HPDE6-E6E7 (cell line): ENCODE measurements around the gene ZSCAN9.

ENCODE experiments used
- DNase-seq: peaks from one replicate; pipeline ENCODE4 v3.0.0; 2011; ENCODE audit warnings: missing footprints; ENCODE audit errors: extremely low spot score

ZSCAN9 gene

GRCh38 chr6:28225056-28225834 lies at the start of gene ZSCAN9:
Gene ZSCAN9 (plus strand): TSS chr6:28225275. CDS start chr6:28227085, 1,810 bp downstream.
- peak; percentile 69 for DNase-seq

- DNase-seq, result no peak
Measured at GRCh38 chr6:28176373-28176772, 48.7 kb upstream of the ZSCAN9 start.

DNA sequence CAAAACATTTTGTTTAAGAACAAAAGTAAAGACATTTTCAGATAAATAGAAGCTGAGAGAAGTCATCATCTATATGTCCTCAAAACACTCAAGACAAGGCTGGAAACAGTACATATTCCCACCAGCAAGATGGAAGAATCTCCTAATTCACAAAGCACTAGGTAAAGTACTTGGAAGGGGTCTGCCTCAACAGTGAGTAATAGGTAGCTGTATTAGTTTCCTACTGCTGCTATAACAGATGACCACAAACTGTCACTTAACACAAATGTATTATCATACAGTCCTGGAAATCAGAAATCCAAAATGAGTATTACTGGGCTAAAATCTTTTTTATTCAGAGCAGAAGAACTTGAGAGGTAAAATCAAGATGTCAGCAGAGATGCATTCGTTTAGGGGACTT lies 42.8 kb upstream of the ZSCAN9 start:
- DNase-seq, result no peak

DNA sequence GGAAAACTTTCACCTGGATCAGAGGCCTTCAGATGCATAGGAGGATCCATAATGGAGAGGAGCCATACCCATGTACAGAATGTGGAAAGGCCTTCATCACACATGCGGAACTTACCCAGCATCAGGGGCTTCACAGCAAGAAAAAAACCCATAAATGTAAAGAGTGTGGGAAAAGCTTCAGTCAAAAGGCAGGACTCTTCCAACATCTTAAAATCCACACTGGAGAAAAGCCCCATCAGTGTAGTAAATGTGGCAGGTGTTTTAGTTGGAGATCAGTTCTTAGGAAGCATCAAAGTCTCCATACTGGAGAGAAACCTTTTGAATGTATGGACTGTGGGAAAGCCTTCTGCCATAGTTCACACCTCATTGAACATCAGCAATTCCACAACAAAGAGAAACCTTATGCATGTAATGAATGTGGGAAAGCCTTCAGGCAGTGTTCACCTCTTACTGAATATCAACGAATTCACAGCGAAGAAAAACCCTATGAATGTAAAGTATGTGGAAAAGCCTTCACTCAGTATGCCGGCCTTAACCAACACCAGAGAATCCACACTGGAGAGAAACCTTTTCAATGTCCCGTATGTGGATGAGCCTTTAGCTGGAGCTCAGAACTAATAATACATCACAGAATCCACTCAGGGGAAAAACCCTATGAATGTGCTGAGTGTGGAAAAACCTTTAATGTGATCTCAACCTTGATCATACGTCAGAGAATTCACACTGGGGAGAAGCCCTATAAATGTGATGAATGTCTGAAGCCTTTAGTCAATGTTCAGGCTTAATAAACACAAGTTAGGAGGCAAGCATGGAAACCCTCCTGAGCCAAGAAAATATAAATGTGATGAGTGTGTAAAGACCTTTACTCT lies 36.7 kb upstream of the ZSCAN9 start:
- DNase-seq, result no peak

- no peak for DNase-seq
Measured at GRCh38 chr6:28200020-28200419, 25.1 kb upstream of the ZSCAN9 start.

- DNase-seq, result no peak
Measured at GRCh38 chr6:28203201-28203600, 21.9 kb upstream of the ZSCAN9 start.

GRCh38 chr6:28205879-28206278 lies 19.2 kb upstream of the ZSCAN9 start:
- no peak for DNase-seq

- DNase-seq, result no peak
Measured at GRCh38 chr6:28206527-28206926, 18.5 kb upstream of the ZSCAN9 start.

GRCh38 chr6:28206928-28207509 lies 18.1 kb upstream of the ZSCAN9 start:
- no peak for DNase-seq

DNA sequence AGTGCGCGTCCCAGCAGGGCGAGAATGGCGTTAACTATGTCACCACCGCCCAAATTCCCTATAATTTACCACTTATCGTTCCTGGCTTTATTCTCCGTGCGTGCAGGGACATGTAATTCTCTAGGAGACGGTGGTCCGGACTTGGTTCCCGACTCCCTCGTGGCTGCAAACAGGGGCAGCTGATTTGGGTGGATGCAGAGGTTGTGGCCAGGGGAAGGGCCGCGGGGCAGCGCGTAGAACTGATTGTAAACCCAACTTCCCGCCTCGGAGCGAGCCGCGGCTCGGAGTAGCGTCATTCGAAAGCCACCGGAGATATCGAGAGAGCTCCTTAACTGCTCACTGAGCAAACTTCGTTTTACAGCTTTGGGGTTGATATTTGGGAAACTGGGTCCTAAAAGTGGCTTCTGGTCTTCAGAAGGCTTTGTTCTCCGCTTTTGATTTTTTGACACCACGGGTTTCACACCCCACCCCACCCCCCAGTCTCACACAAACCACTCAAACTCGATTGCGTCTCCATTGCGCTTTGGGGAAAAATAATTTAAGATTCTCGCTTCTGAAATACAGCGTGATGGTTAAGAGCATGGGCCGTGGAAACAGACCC lies 17.5 kb upstream of the ZSCAN9 start:
- peak; percentile 33 for DNase-seq

DNA sequence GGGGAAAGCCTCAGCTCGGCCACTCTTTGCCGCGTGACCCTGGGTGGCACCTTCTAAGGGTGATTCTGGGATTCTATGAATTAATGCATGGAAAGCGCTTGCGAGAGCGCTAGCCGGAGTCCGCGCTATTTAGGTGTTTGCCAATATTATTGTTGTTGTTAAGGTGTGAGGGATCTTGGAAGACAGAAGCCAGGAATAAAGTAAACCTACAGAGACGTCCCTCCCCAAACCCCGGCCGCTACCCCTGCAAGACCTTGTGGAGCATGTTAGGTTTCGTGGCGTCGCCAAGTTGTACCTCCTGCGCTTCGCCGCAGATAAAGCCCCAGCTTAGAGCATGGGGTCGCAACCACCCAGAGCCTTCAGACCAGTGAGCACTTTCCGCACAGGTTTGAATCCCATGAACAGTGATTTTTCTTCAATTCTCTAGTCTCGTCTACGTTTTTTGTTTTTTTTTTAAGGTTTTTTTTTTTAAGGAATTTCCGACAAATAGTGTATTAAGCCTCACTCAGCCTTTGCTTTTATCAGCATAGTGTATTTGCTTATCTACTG lies 16.9 kb upstream of the ZSCAN9 start:
- DNase-seq, result no peak

GRCh38 chr6:28209753-28210535 lies 15.1 kb upstream of the ZSCAN9 start:
- DNase-seq, result no peak

- DNase-seq, result no peak
Measured at GRCh38 chr6:28211840-28212509, 13.1 kb upstream of the ZSCAN9 start.

DNA sequence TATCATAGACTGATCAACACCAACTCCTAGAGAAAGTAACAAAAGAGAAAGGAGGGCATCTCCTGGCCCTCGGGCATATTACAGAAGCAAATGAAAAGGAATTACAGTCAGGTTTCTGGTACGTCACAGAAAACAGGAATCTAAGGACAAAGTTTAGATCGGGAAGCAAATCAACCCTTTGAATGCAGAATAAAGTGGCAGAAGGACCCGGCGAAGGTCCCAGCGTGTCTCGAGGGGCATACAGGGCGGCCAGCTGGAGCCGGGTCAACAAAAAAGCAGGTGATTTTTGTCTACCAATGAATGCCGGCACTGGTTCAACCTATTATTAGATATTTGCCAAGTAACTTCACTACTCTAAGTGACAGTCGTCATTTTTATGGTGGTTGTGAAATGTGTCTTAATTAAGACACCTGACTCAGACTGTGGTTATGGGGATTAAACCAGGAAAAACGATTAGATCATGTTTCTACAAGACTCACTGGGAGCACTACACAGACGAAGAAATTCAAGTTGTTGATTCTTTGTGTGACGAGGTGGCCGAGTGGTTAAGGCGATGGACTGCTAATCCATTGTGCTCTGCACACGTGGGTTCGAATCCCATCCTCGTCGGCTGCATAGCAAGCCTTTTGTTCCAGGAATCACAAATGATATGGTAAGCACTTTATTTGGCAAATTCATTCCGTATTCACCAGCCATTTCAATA lies 12.4 kb upstream of the ZSCAN9 start:
- peak; percentile 71 for DNase-seq

- no peak for DNase-seq
Measured at GRCh38 chr6:28213213-28213523, 11.9 kb upstream of the ZSCAN9 start.

- no peak for DNase-seq
Measured at GRCh38 chr6:28215425-28215824, 9.7 kb upstream of the ZSCAN9 start.

- no peak for DNase-seq
Measured at GRCh38 chr6:28217890-28218289, 7.2 kb upstream of the ZSCAN9 start.

- DNase-seq, result peak; percentile 33
Measured at GRCh38 chr6:28218312-28219248, 6.5 kb upstream of the ZSCAN9 start.
